GM18505 (cell line): ENCODE results near the gene MACO1.

Experiments
- ATAC-seq: cut with Tn5 transposase; IDR thresholded peaks from one replicate; pipeline ENCODE4 v1.9.1; 2021; ENCODE audit not compliant: unreplicated experiment
- POLR2A ChIP-seq: IDR thresholded peaks from 4 replicates; pipeline ENCODE4 v1.6.1; 2011; ENCODE audit warnings: borderline replicate concordance; ENCODE audit not compliant: insufficient read depth, insufficient read length; ENCODE audit errors: extremely low read depth

Gene MACO1

GRCh38 chr1:25543005-25543424 is 112.3 kb downstream of the MACO1 start:
- no peak for TF ChIP-seq POLR2A
- ATAC-seq, result no peak

- TF ChIP-seq POLR2A, result peak; percentile 71
- peak; percentile 76 for ATAC-seq
These were observed 112.9 kb downstream of the MACO1 start, which contains the start of gene LDLRAP1 for GRCh38 chr1:25543425-25544242. LDLRAP1 (plus strand) TSS chr1:25543606; CDS start chr1:25543699, 93 bp downstream.

GRCh38 chr1:25544243-25544764 is 113.6 kb downstream of the MACO1 start:
- peak; percentile 5 for ATAC-seq

GRCh38 chr1:25544819-25545218 is 114.1 kb downstream of the MACO1 start:
- no peak for ATAC-seq
- no peak for TF ChIP-seq POLR2A

More at GRCh38 chr1:25544243-25544764, 113.6 kb downstream of the MACO1 start:
- TF ChIP-seq POLR2A, result no peak

- ATAC-seq, result no peak
- no peak for TF ChIP-seq POLR2A
These were observed 115.1 kb downstream of the MACO1 start for GRCh38 chr1:25545767-25546166.

GRCh38 chr1:25546193-25546592 is 115.5 kb downstream of the MACO1 start:
- no peak for ATAC-seq
- no peak for TF ChIP-seq POLR2A

GRCh38 chr1:25548601-25549000 is 117.9 kb downstream of the MACO1 start:
- no peak for TF ChIP-seq POLR2A
- ATAC-seq, result no peak

GRCh38 chr1:25549273-25550154 is 118.8 kb downstream of the MACO1 start:
- peak; percentile 83 for ATAC-seq
- peak; percentile 42 for TF ChIP-seq POLR2A
